Measurements from ENCODE around the gene GLO1.

Gene GLO1

DNA sequence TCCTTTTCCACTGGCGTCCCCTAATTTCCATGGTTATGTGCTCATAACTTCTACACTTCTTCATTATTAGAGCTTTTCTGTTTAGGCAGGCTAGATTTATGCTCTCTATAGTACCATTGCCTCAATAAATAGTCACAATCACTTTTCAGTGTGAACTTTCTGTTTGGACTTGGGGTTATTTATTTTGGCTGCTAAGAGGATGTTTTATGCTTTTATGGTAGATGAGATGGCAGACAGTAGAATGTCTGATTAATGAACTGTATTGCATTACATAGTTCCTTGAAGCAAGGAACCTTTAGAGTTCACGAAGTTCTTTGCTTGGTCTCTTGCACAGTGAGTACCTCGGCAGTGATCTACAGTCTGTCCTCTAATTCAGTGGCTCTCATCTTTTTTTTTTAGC is 19.1 kb upstream of the GLO1 start:
- no peak overlapping the region for H3K4me2 ChIP-seq (ENCODE audit: low read length)
- H3F3A ChIP-seq (ENCODE audit: control insufficient read depth, insufficient read depth), result no peaks in the 10 kb centered on the region
- no peaks in the 10 kb centered on the region for H3K36me3 ChIP-seq (ENCODE audit: control insufficient read depth, low read length)
- no peak overlapping the region for H3K27ac ChIP-seq (ENCODE audit: low read depth, low read length)
- H3K79me2 ChIP-seq (ENCODE audit: control insufficient read depth, low read length), result no peaks in the 10 kb centered on the region
- TF ChIP-seq EZH2phosphoT487 (IDR thresholded peaks at IDR 0.05; ENCODE audit: borderline replicate concordance, low read length), result no peak
- TF ChIP-seq, protein P1, sequence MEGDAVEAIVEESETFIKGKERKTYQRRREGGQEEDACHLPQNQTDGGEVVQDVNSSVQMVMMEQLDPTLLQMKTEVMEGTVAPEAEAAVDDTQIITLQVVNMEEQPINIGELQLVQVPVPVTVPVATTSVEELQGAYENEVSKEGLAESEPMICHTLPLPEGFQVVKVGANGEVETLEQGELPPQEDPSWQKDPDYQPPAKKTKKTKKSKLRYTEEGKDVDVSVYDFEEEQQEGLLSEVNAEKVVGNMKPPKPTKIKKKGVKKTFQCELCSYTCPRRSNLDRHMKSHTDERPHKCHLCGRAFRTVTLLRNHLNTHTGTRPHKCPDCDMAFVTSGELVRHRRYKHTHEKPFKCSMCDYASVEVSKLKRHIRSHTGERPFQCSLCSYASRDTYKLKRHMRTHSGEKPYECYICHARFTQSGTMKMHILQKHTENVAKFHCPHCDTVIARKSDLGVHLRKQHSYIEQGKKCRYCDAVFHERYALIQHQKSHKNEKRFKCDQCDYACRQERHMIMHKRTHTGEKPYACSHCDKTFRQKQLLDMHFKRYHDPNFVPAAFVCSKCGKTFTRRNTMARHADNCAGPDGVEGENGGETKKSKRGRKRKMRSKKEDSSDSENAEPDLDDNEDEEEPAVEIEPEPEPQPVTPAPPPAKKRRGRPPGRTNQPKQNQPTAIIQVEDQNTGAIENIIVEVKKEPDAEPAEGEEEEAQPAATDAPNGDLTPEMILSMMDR (IDR thresholded peaks at IDR 0.05; ENCODE audit: low read depth, low read length, poor library complexity, severe bottlenecking), result no peak
- H3K4me3 ChIP-seq (ENCODE audit: low read length), result no peak overlapping the region
- peaks cover 19% of the 10 kb centered on the region for H3K27me3 ChIP-seq (ENCODE audit: control insufficient read depth, low read length)
- no peaks in the 10 kb centered on the region for H4K20me1 ChIP-seq (ENCODE audit: control insufficient read depth, insufficient read depth, low read depth, low read length)
- no peaks in the 10 kb centered on the region for H3K4me1 ChIP-seq (ENCODE audit: control insufficient read depth, low read length)
- no peaks in the 10 kb centered on the region for H3K9me3 ChIP-seq (ENCODE audit: control insufficient read depth, insufficient read depth, low read length)
- no peaks in the 10 kb centered on the region for H3K9me2 ChIP-seq (replicated peaks; ENCODE audit: control insufficient read depth, low read length)

DNA sequence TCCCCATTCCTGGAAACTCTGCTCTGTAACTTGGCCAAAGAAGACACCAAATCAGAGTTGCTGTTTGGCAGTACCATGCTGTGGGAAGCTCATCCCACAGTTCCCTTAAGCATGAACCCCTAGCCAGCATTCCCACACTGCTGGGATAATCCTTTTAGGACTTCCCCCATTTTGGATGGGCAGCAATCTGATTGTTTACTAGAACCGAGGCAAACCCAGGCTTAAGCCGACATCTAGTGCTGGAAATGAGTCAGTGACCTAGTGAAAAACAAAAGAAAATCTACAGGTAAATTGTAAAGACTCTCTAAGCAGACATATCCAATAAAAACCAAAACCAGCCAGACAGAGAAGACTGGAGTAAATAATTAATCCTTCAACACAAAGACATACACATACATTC is 17.4 kb upstream of the GLO1 start:
- Histone ChIP-seq H3K9me2 (replicated peaks; ENCODE audit: control insufficient read depth, low read length) (no peaks in the 10 kb centered on the region), H3K4me1 (ENCODE audit: control insufficient read depth, low read length) (no peaks in the 10 kb centered on the region), H3K27me3 (ENCODE audit: control insufficient read depth, low read length) (peaks cover 28% of the 10 kb centered on the region), H3K79me2 (ENCODE audit: control insufficient read depth, low read length) (no peaks in the 10 kb centered on the region), H3K4me2 (ENCODE audit: low read length) (no peak overlapping the region), H3K4me3 (ENCODE audit: low read length) (no peak overlapping the region), H3F3A (ENCODE audit: control insufficient read depth, insufficient read depth) (no peaks in the 10 kb centered on the region), H4K20me1 (ENCODE audit: control insufficient read depth, insufficient read depth, low read depth, low read length) (no peaks in the 10 kb centered on the region), H3K9me3 (ENCODE audit: control insufficient read depth, insufficient read depth, low read length) (no peaks in the 10 kb centered on the region), H3K27ac (ENCODE audit: low read depth, low read length) (no peak overlapping the region), H3K36me3 (ENCODE audit: control insufficient read depth, low read length) (no peaks in the 10 kb centered on the region)
- TF ChIP-seq, protein P1 (IDR thresholded peaks at IDR 0.05; ENCODE audit: low read depth, low read length, poor library complexity, severe bottlenecking), result no peak
- no peak for TF ChIP-seq EZH2phosphoT487 (IDR thresholded peaks at IDR 0.05; ENCODE audit: borderline replicate concordance, low read length)

DNA sequence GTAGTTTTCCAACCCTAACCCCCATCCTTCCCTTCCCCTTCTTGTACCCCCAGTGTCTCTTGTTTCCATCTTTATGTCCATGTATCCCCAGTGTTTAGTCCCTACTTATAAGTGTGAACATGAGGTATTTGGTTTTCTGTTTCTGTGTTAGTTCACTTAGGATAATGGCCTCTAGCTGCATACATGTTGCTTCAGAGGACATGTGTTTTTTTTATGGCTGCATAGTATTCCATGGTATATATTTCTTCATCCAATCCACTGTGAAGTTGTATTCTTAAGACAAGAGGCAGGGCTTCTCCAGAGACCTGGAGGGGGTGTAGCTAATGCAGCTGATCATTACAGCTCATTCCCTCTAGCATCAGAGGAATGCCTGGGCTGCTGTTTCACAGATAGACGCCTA is 16.4 kb upstream of the GLO1 start:
- Histone ChIP-seq H3K9me3 (ENCODE audit: control insufficient read depth, insufficient read depth, low read length) (no peaks in the 10 kb centered on the region), H3K79me2 (ENCODE audit: control insufficient read depth, low read length) (no peaks in the 10 kb centered on the region), H3K4me1 (ENCODE audit: control insufficient read depth, low read length) (no peaks in the 10 kb centered on the region), H3K9me2 (replicated peaks; ENCODE audit: control insufficient read depth, low read length) (no peaks in the 10 kb centered on the region), H3K27ac (ENCODE audit: low read depth, low read length) (no peak overlapping the region), H3K4me3 (ENCODE audit: low read length) (no peak overlapping the region), H4K20me1 (ENCODE audit: control insufficient read depth, insufficient read depth, low read depth, low read length) (no peaks in the 10 kb centered on the region), H3K36me3 (ENCODE audit: control insufficient read depth, low read length) (no peaks in the 10 kb centered on the region), H3K4me2 (ENCODE audit: low read length) (no peak overlapping the region), H3K27me3 (ENCODE audit: control insufficient read depth, low read length) (peaks cover 35% of the 10 kb centered on the region), H3F3A (ENCODE audit: control insufficient read depth, insufficient read depth) (no peaks in the 10 kb centered on the region)
- no peak for TF ChIP-seq EZH2phosphoT487 (IDR thresholded peaks at IDR 0.05; ENCODE audit: borderline replicate concordance, low read length)
- TF ChIP-seq, protein P1 (IDR thresholded peaks at IDR 0.05; ENCODE audit: low read depth, low read length, poor library complexity, severe bottlenecking), result no peak

DNA sequence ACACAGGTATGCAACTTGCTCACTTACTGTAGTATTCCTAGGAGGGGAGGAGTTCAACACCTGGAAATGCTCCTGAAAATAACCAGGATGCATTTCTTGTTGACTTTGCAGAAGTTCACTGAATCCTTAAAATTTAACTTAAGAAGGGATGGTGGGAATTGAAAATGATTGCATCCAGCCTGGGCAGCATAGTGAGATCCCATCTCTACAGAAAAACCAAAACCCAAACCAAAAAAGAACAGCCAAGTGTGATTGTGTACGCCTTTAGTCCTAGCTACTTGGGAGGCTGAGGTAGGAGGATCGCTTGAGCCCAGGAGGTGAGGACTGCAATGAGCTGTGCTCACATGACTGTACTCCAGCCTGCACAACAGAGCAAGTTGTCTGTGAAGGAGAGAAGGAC is 13.9 kb upstream of the GLO1 start:
- Histone ChIP-seq H3K9me2 (replicated peaks; ENCODE audit: control insufficient read depth, low read length) (no peaks in the 10 kb centered on the region), H3K27me3 (ENCODE audit: control insufficient read depth, low read length) (peaks cover 53% of the 10 kb centered on the region), H4K20me1 (ENCODE audit: control insufficient read depth, insufficient read depth, low read depth, low read length) (no peaks in the 10 kb centered on the region), H3K36me3 (ENCODE audit: control insufficient read depth, low read length) (no peaks in the 10 kb centered on the region), H3K9me3 (ENCODE audit: control insufficient read depth, insufficient read depth, low read length) (no peaks in the 10 kb centered on the region), H3K4me3 (ENCODE audit: low read length) (no peak overlapping the region), H3K79me2 (ENCODE audit: control insufficient read depth, low read length) (no peaks in the 10 kb centered on the region), H3K27ac (ENCODE audit: low read depth, low read length) (no peak overlapping the region), H3K4me1 (ENCODE audit: control insufficient read depth, low read length) (no peaks in the 10 kb centered on the region), H3K4me2 (ENCODE audit: low read length) (no peak overlapping the region), H3F3A (ENCODE audit: control insufficient read depth, insufficient read depth) (no peaks in the 10 kb centered on the region)
- no peak for TF ChIP-seq EZH2phosphoT487 (IDR thresholded peaks at IDR 0.05; ENCODE audit: borderline replicate concordance, low read length)
- TF ChIP-seq, protein P1 (IDR thresholded peaks at IDR 0.05; ENCODE audit: low read depth, low read length, poor library complexity, severe bottlenecking), result no peak
